ENCODE results near the gene APBB2. TPM values are rescaled to one million over a fixed set of nuclear protein-coding genes. Genes with fewer than 3 reads are reported as not detected.

The APBB2 gene
- total RNA-seq, 1 experiment from 2014 or later: 46.0 TPM

DNA sequence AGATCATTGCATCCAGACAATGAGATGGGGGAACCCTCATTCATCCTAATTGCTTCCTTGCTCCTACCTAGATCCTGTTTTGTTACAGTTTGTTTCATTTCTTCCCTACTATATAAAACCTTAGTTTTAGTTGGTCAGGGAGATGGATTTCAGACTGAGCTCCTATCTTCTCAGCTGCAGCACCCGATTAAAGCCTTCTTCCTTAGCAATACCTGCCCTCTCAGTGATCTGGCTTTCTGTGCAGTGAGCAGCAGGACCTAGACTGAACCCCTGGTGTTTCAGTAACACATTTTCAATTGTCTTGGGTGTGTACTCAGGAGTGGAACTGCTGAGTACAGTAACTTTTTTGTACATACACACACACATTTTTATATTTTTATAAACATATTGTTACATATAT, 187.4 kb downstream of the APBB2 start:
- Histone ChIP-seq H3K36me3 (ENCODE audit: low read depth) (no peaks in the 10 kb centered on the region), H3K27ac (no peak overlapping the region), H4K20me1 (ENCODE audit: insufficient read depth) (no peaks in the 10 kb centered on the region), H3K4me1 (replicated peaks; ENCODE audit: insufficient read depth) (no peaks in the 10 kb centered on the region), H3K9me2 (ENCODE audit: insufficient read depth) (no peaks in the 10 kb centered on the region), H2AFZ (no peak overlapping the region), H3K9me3 (ENCODE audit: insufficient read depth, low read depth) (peaks cover 21% of the 10 kb centered on the region), H3K4me3 (no peak overlapping the region), H3K4me2 (no peak overlapping the region), H3F3A (ENCODE audit: insufficient read depth, low read depth) (no peaks in the 10 kb centered on the region; the same call in 1 of the 2 replicates), H3K79me2 (ENCODE audit: low read depth) (no peaks in the 10 kb centered on the region), H3K27me3 (ENCODE audit: insufficient read depth, low read depth) (no peaks in the 10 kb centered on the region)
- ChIA-PET POLR2A (ENCODE audit: unreplicated experiment) (no interaction called here), CTCF (no interaction called here)
- BruUV-seq (replicated peaks): no TSS peak
- no peak for DNase-seq
- intact Hi-C loops (cut with micrococcal nuclease; ENCODE audit: unreplicated experiment): no loop called here
- TF ChIP-seq EZH2 (IDR thresholded peaks at IDR 0.05; ENCODE audit: low read depth): no peak
- no peak for TF ChIP-seq CTCF (conservative IDR thresholded peaks at IDR 0.05)

GRCh38 chr4:41025824-41026223, 188.5 kb downstream of the APBB2 start:
- H3K79me2 ChIP-seq (ENCODE audit: low read depth): no peaks in the 10 kb centered on the region
- POLR2A ChIA-PET (ENCODE audit: unreplicated experiment): no interaction called here
- intact Hi-C loops (cut with micrococcal nuclease; ENCODE audit: unreplicated experiment): no loop called here

GRCh38 chr4:41024556-41025491, 189.5 kb downstream of the APBB2 start:
- Histone ChIP-seq H4K20me1 (ENCODE audit: insufficient read depth) (no peaks in the 10 kb centered on the region), H3K27me3 (ENCODE audit: insufficient read depth, low read depth) (no peaks in the 10 kb centered on the region), H2AFZ (no peak overlapping the region), H3K9me3 (ENCODE audit: insufficient read depth, low read depth) (peaks cover 21% of the 10 kb centered on the region), H3F3A (ENCODE audit: insufficient read depth, low read depth) (no peaks in the 10 kb centered on the region; the same call in 1 of the 2 replicates), H3K9me2 (ENCODE audit: insufficient read depth) (no peaks in the 10 kb centered on the region), H3K27ac (no peak overlapping the region), H3K4me2 (no peak overlapping the region), H3K4me3 (no peak overlapping the region), H3K36me3 (ENCODE audit: low read depth) (no peaks in the 10 kb centered on the region), H3K4me1 (replicated peaks; ENCODE audit: insufficient read depth) (no peaks in the 10 kb centered on the region), H3K79me2 (ENCODE audit: low read depth) (no peaks in the 10 kb centered on the region)
- ChIA-PET POLR2A (ENCODE audit: unreplicated experiment) (no interaction called here), CTCF (no interaction called here)
- intact Hi-C loops (cut with micrococcal nuclease; ENCODE audit: unreplicated experiment): no loop called here
- no TSS peak for BruUV-seq (replicated peaks)
- TF ChIP-seq CTCF (conservative IDR thresholded peaks at IDR 0.05) (no peak), EZH2 (IDR thresholded peaks at IDR 0.05; ENCODE audit: low read depth) (no peak)
- DNase-seq: no peak

More at GRCh38 chr4:41025824-41026223, 188.5 kb downstream of the APBB2 start:
- Histone ChIP-seq H3F3A (ENCODE audit: insufficient read depth, low read depth) (no peaks in the 10 kb centered on the region; the same call in 1 of the 2 replicates), H3K27ac (no peak overlapping the region), H3K4me3 (no peak overlapping the region), H3K36me3 (ENCODE audit: low read depth) (no peaks in the 10 kb centered on the region), H2AFZ (no peak overlapping the region), H3K9me2 (ENCODE audit: insufficient read depth) (no peaks in the 10 kb centered on the region), H3K9me3 (ENCODE audit: insufficient read depth, low read depth) (peaks cover 21% of the 10 kb centered on the region), H4K20me1 (ENCODE audit: insufficient read depth) (no peaks in the 10 kb centered on the region), H3K4me2 (no peak overlapping the region), H3K27me3 (ENCODE audit: insufficient read depth, low read depth) (no peaks in the 10 kb centered on the region), H3K4me1 (replicated peaks; ENCODE audit: insufficient read depth) (no peaks in the 10 kb centered on the region)
- BruUV-seq (replicated peaks): no TSS peak
- no peak for DNase-seq
- CTCF ChIA-PET: no interaction called here
- TF ChIP-seq CTCF (conservative IDR thresholded peaks at IDR 0.05) (no peak), EZH2 (IDR thresholded peaks at IDR 0.05; ENCODE audit: low read depth) (no peak)
